HG02571 (cell line): ENCODE data around the gene MIX23.

Experiments used
- ATAC-seq: cut with Tn5 transposase; IDR thresholded peaks from one replicate; pipeline ENCODE4 v1.9.1; 2021; ENCODE audit warnings: mild to moderate bottlenecking, moderate library complexity; ENCODE audit not compliant: unreplicated experiment

Gene MIX23

DNA sequence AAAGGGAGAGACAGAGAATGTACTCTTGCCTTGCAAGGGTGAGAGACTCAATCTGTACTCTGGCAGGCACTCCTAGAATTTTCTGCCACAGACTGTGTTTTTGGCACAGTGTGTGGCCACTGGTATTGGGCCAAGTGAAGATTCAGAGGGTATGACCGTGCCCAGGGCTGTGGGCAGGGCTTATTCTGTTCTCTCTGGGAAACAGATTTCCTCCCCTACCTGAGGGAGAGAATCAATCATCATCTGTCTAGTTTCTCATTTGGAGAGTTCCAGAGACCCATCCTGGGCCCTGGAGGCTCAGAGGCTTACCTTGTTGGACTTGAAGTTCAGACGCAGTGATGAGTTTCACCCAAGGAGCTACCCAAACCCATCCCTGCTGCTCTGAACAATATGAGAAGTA, 29.8 kb downstream of the MIX23 start:
- ATAC-seq, result no peak

DNA sequence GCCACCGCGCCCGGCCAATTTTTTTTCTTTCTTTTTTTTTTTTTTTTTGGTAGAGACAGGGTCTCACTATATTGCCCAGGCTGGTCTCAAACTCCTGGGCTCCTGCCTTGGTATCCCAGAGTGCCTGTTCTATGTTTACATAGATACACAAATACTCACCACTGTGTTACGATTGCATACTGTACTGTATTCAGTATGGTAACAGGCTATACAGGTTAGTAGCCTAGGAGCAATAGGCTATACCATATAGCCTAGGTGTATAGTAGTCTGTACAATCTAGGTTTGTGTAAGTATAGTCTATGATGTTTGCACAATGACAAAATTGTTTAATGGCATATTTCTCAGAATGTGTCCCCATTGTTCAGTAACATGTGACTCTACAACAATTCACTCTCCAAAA, 31.4 kb downstream of the MIX23 start:
- no peak for ATAC-seq

DNA sequence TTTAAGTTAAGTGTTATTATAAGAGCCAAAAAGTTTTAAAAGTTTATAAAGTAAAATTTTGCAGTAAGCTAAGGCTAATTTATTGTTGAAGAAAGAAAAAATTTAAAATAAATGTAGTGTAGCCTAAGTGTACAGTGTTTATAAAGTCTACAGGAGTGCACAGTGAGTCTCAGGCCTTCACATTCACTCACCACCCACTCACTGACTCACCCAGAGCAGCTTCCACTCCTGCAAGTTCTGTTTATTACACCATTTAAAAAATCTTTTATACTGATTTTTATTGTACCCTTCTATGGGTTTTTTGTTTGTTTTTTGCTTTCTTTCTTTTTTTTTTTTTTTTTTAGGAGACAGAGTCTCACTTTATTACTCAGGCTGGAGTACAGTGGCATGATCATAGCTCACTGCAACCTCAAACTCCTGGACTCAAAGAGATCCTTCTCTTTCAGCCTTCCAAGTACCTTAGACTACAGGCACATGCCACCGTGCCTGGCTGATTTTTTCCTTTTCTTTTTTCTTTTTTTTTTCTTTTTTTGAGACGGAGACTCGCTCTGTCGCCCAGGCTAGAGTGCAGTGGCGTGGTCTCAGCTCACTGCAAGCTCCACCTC, 32.1 kb downstream of the MIX23 start:
- ATAC-seq, result no peak

DNA sequence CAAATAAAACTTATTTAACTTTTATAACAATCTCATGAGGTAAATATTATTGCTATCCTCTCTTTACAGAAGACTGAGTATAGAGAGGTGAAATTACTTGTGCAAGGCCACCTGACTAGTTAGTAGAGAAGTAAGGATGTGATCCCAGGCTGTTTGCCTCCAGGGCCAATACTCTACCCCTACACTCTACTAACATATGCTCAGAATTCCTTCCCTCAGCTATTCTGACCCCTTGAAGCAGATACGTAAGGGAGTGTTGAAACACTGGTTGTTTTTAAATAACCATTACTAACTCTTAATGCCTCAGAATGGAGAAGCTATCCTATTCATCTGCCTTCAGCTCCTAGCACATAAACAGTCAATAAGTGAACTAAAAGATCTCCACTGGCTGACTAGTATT, 33.9 kb downstream of the MIX23 start:
- no peak for ATAC-seq

DNA sequence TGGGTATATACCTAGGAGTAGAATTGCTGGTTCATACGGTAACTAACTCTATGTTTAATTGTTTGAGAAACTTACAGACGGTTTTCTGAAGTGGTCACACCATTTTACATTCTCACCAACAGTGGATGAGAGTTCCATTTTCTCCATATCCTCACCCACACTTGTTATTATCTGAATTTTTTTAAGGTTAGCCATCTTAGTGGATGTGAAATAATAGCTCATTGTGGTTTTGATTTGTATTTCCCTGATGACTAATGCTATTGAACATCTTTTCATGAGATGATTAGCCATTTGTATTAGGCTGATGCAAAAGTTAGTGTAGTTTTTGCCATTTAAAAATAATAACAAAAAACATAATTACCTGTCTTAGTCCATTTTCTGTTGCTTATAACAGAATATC, 39.4 kb downstream of the MIX23 start:
- ATAC-seq, result no peak

DNA sequence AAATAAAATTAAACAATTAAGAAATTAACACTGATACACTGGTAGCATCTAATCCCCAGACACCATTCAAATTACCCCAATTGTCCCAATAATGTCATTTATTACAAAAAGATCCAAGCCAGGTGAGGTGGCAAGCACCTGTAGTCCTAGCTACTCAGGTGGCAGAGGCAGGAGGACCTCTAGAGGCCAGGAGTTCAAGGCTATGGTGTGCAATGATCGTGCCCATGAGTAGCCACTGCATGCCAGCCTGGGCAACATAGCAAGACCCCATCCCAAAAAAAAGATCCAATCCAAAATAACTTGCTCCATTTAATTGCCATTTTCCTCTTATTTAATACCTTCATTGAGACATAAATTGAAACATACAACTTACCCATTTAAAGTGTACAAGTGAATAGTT, 40.2 kb downstream of the MIX23 start:
- ATAC-seq, result no peak

DNA sequence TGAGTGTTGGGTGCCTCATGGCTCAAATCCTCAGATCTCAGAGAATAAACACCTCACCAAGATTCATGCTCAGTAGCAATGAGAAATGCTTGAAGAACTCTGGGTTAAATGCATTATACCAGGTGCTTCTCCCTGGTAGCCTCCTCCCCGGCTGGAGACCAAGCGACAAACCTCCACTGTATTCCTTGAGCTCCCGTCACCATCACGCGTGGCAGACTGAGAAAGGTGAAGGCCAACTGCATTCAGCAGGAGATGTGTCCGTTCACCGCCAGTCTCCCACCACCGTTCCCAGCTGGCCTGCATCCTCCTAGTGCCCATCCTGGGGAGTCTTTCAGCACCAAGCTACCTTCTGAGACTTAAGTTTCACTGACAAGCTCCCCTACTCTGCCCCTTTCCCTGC, 50.5 kb downstream of the MIX23 start:
- no peak for ATAC-seq

DNA sequence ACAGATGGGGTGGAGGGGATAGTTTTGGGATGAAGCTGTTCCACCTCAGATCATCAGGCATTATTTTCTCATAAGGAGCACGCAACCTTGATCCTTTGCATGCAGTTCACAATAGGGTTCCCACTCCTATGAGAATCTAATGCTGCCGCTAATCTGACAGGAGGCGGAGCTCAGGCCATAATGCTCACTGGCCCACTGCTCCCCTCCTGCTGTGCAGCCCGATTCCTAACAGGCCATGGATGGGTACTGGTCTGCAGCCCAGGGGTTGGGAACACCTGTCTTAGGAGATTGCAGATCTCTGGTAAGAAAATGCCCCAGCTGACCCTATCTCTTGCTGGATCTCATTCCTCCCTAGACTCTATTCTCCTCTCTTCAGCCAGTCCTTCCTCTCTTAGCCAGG, 51.1 kb downstream of the MIX23 start:
- no peak for ATAC-seq

DNA sequence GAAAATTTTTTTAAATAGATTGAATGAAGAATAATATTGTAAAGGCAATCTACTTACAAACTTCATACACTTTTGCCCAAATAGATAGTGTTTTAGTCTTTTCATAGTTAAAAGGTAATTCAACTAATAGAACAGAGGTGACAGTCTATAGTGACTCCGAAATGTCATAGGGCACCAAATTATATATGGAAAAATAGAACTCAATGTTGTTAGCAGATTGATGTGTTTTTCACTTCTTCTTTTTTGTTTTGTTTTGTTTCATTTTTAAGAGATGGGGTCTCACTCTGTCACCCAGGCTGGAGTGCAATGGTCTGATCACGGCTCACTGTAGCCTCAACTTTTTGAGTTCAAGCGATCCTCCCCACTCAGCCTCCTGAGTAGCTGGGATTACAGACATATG, 57.3 kb downstream of the MIX23 start:
- no peak for ATAC-seq

DNA sequence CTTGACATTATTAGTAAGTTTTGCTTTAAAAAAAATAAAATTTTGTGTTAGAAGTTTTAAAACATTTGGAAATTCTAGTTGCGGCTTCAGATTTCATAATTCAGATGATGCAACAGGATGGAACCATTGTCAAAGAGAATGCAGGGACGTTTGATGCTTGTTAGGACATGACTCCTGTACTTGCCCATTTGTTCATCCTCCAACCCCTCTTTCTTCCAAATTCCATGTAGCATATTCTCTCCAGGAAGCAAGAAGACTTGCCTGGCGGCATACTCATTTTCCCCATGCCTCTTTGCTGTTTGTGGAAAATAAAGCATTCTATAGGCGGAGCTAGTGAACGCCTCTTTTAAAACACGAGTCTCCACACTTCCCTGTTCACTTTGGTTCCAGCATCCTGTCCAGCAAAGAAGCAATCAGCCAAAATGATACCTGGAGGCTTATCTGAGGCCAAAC, 58.1 kb downstream of the MIX23 start, which contains the start of gene CSTA:
Gene CSTA, plus strand, starts transcription at position 378 of the 453 bp plus-strand sequence. Its CDS starts 45 bp downstream, at position 423.
- no peak for ATAC-seq

DNA sequence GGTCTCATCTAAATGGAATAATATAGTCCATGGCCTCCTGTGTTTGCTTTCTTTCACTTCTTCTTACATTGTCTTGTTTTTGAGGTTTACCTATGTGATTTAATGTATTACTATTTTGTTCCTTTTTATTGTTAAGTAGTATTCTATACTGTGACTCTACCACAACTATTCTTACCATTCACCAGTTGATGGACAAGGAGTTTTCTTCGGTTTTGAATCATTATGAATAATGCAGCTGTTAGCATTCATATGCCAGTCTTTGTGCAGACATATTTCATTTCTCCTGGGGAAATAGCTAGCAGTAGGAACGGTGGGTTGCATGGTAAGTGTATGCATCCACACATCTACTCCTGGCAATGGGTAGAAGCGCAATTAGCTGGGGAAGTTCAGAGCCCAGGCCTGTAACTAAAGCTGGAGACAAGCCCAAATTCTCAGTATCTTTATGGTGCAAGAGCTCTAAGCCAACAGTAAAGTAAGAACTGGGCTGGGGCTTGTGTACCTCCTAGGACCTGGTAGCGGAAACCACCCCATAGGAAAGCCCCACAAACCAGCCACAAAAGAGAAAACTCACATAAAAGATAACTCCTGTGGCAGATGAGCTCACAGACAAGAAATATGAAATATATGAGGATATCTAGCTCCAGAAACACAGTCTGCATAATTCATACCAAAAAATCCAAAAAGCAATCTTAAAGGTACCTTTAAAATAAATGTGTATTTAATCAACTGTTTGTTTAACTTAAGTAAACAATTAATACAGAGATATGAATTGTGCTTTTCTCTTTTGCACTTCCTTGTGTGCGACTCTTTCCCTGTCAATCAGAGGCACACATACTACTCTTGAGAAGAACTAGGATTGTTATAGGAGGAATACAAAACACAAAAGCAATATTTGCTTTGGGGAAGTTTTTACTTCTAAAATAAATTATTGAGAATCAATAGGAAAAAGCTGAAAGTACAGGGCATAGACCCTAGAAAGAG, 60.6 kb downstream of the MIX23 start:
- ATAC-seq, result no peak

DNA sequence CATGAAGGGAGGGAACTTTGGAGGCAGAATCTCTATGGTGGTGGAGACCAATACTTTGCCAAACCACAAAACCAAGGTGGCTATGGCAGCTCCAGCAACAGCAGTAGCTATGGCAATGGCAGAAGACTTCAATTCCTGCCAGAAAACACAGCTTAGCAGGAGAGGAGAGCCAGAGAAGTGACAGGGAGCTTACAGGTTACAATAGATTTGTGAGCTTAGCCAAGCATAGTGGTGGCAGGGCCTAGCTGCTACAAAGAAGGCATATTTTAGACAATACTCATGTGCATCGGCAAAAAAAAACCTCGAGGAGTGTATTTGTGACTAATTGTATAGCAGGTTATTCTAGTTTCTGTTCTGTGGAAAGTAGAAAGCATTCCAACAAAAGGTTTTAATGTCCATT, 64.4 kb downstream of the MIX23 start:
- ATAC-seq, result no peak

DNA sequence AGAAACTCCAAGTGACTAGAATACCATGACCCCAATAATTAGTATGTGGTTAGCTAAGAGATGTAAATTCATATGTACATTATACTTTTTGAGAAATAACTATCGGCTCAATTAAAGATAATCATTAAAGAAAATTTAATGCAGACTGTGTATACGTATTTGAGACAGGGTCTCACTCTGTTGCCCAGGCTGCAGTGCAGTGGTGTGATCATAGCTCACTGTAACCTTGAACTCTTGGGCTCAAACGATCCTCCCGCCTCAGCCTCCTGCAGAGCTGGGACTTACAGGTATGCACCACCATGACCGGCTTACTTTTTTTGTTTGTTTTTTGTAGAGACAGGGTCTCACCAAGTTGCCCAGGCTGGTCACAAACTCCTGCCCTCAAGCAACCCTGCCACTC, 66.7 kb downstream of the MIX23 start:
- ATAC-seq, result no peak

DNA sequence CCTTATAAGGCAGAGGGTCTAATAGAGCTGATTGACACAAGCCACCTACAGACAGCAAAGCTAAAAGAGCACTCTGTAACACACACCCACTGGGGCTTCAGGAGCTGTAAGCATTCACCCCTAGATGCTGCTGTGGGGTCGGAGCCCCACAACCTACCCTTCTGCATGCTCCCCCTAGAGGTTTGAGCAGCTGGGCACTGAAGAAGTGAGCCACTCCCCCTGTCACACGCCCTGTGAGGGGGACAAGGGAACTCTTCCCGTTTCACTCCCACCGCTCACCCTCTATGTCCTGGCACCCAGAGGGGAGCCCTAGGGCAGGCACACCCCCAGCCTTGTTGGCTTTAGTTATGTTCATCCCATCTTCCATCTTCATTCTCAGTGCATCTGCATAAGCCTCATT, 67.4 kb downstream of the MIX23 start:
- no peak for ATAC-seq

DNA sequence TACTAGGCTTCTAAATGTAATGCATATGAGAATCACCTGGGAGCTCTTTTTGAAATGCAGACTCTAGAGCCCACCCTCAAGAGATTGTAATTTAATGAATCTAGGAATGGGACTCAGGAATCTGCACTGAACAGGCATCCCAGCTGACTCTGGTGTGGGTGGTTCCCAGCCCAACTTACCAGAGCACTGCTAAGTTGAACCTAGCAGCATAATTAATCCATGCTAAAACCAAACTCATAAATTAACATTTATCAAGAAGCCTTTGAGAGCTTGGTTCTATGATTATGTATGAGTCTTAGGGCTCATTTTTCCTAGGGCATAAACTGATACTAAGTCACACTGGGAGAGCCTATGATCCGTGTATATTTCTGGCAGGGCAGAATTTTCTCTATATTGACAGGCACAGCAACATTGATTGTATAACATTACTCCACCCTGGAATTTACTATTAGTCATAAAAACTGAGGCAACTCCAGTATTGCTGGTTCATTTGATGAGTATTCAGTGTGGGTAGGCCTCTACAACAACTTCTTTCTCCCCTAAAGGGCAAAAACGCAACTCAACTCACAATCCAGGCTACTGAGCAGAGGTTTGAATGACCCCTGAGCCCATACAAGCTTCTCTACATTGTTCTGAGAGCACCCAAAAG, 68.7 kb downstream of the MIX23 start:
- ATAC-seq, result no peak

DNA sequence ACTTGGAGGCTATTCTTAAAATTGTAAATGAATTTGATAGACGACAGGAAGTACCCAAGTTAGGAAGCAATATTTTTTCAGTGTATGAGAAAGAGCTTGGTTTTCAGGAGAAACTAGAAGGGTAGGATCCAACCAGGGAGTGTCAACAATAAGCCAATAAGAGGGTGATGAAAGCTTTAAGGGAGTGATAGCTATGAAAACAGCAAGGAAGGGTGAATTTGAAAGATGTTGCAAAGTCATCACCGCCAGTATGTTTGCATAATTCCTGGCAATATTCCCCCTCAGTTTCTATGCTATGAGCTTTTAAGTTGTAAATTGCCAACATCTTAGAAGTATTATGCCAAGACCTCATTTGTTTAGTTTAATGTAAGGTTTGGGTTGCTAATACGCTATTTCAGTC, 69.8 kb downstream of the MIX23 start:
- ATAC-seq, result no peak

DNA sequence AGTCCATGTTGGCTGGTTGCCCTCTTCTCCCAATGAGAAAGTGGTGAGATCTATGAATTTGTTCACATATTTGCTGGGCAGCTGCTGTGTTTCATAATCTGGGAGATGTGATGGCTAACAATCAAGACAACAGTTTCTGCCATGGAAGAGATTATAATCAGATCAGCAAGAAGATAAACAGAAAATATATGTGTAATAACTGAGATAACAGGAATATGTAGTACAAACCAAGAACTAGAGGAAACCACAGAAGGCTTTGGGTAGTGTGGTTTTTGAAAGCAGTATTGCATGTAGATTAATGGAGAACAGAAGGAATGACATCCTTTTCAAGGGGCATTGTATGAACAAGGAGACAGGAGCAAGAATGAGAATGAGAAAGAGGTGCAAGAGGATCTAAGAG, 70.2 kb downstream of the MIX23 start:
- no peak for ATAC-seq

DNA sequence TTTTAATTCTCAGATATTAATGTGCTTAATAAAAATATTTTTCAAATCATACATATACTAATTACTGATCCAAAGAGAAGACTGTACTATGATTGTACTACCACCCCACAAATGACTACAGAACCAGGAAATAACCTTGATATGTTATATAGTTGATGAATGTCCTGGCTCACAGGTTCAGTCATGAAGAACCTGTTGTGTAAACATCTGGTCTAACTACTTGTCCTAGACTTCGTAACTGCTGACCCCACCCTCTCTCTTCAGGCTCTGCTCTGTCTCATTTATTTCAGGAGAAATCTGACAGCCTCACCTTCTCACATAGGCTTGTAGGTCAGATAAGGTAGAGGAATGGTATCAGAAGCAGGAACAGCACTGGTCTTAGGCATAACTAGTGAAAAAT, 72.7 kb downstream of the MIX23 start:
- no peak for ATAC-seq
